Measurements from ENCODE around the gene CHST11. TPM values are rescaled to one million over a fixed set of nuclear protein-coding genes. Genes with fewer than 3 reads are reported as not detected.

CHST11 gene
- total RNA-seq, 1 experiment from 2014 or later: 6.7 TPM

DNA sequence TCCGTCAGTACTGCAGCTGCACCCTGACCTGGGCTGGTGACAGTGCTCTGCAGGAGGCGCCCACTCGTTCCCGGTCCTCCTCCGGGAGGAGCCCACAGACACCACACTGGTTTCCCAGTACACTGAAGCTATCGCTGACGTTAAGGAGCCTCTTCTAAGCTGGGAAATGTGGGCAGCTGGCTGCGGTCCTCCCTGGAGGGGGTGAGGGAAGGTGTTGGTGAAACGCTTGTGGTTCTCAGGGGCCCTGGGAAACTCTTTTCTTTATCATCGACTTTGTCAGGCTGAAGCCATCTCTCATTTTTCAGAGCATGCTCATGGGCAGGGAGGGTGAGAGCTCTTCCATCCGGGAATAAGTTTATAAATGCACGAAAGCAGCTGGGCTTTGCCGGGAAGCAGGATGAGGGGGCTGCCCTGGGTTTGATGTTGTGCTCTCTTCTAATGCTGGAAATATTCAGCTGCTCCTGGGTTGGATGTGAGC is 176.0 kb downstream of the CHST11 start:
- no peak overlapping the region for H3K4me2 ChIP-seq (ENCODE audit: insufficient read depth, insufficient read length, low read length)
- no peak overlapping the region for H3K4ac ChIP-seq (ENCODE audit: low read depth, low read length)
- no peak overlapping the region for H3K14ac ChIP-seq (ENCODE audit: insufficient read depth, low read length)
- no peak overlapping the region for H2BK120ac ChIP-seq (ENCODE audit: low read depth, low read length, poor library complexity, severe bottlenecking)
- no peak overlapping the region for H2BK12ac ChIP-seq (ENCODE audit: insufficient read length, low read depth, low read length)
- H2BK5ac ChIP-seq (ENCODE audit: insufficient read length, low read length): no peak overlapping the region
- H4K20me1 ChIP-seq (ENCODE audit: control insufficient read depth, insufficient read depth, insufficient read length): no peaks in the 10 kb centered on the region
- no peak overlapping the region for H3K23ac ChIP-seq (ENCODE audit: insufficient read length, low read depth, low read length)
- no peak for DNase-seq
- H3K79me2 ChIP-seq (ENCODE audit: insufficient read depth, low read length): no peaks in the 10 kb centered on the region
- no peaks in the 10 kb centered on the region for H3K79me1 ChIP-seq (ENCODE audit: insufficient read depth, low read depth, low read length, poor library complexity, severe bottlenecking)
- no peak overlapping the region for H4K5ac ChIP-seq (ENCODE audit: insufficient read length, low read depth, low read length)
- Mint-ChIP-seq H3K36me3 (ENCODE audit: insufficient read depth in 1 of 3, low read depth in 3 of 3) (no peaks in the 10 kb centered on the region; a peak in 1 of 7 replicates), H3K27me3 (ENCODE audit: low read depth) (peaks cover 8% of the 10 kb centered on the region), H3K9me3 (no peaks in the 10 kb centered on the region), H3K4me1 (peaks cover 29 to 31% of the 10 kb centered on the region in 2 experiments), H3K4me3 (no peak overlapping the region), H3K27ac (peak overlapping the region in 1 of 3 experiments; percentile 14; a peak in 1 of 7 replicates)
- no peak overlapping the region for H3K27ac ChIP-seq (ENCODE audit: insufficient read length, low read depth, low read length)
- H2AFZ ChIP-seq (ENCODE audit: low read length): no peak overlapping the region
- H3K9ac ChIP-seq (ENCODE audit: extremely low read depth, insufficient read length, low read length): no peak overlapping the region
- no CpG with 5 or more reads among the region's 13 CpGs for WGBS (ENCODE audit: extremely low coverage, insufficient read length, low lambda C conversion rate)
- H3K9me3 ChIP-seq (ENCODE audit: control insufficient read depth, low read depth, low read length): no peaks in the 10 kb centered on the region
- H4K8ac ChIP-seq (replicated peaks; ENCODE audit: insufficient read length, low read depth, low read length): no peak overlapping the region
- no peak overlapping the region for H3K18ac ChIP-seq (ENCODE audit: insufficient read length, low read depth, low read length)
- no peaks in the 10 kb centered on the region; the same call in 1 of the 2 replicates for H3K4me1 ChIP-seq (ENCODE audit: insufficient read depth, low read length)
- no peak overlapping the region for H2BK15ac ChIP-seq (ENCODE audit: low read depth, low read length)
- H2AK5ac ChIP-seq (ENCODE audit: insufficient read length, low read length): no peak overlapping the region
- H3T11ph ChIP-seq (ENCODE audit: low read length): no peak overlapping the region
- no peak overlapping the region for H2BK20ac ChIP-seq (ENCODE audit: low read depth, low read length, poor library complexity, severe bottlenecking)
- H3K23me2 ChIP-seq (ENCODE audit: insufficient read length, low read depth, low read length, poor library complexity, severe bottlenecking): no peaks in the 10 kb centered on the region
- no peak overlapping the region for H3K56ac ChIP-seq (ENCODE audit: insufficient read length, low read depth, low read length)
- TF ChIP-seq, protein P1, sequence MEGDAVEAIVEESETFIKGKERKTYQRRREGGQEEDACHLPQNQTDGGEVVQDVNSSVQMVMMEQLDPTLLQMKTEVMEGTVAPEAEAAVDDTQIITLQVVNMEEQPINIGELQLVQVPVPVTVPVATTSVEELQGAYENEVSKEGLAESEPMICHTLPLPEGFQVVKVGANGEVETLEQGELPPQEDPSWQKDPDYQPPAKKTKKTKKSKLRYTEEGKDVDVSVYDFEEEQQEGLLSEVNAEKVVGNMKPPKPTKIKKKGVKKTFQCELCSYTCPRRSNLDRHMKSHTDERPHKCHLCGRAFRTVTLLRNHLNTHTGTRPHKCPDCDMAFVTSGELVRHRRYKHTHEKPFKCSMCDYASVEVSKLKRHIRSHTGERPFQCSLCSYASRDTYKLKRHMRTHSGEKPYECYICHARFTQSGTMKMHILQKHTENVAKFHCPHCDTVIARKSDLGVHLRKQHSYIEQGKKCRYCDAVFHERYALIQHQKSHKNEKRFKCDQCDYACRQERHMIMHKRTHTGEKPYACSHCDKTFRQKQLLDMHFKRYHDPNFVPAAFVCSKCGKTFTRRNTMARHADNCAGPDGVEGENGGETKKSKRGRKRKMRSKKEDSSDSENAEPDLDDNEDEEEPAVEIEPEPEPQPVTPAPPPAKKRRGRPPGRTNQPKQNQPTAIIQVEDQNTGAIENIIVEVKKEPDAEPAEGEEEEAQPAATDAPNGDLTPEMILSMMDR (conservative IDR thresholded peaks at IDR 0.05): no peak
- no peak overlapping the region for H4K91ac ChIP-seq (ENCODE audit: insufficient read length, low read depth, low read length)
- H3K27me3 ChIP-seq (ENCODE audit: insufficient read depth, low read length): no peaks in the 10 kb centered on the region
